ENCODE data around the gene NHLH1. TPM values are rescaled to one million over a fixed set of nuclear protein-coding genes. Genes with fewer than 3 reads are reported as not detected.

Gene NHLH1
- total RNA-seq, 6 experiments from 2014 or later, result 0.11 to 0.17 (median 0.11) TPM; not detected in 3

DNA sequence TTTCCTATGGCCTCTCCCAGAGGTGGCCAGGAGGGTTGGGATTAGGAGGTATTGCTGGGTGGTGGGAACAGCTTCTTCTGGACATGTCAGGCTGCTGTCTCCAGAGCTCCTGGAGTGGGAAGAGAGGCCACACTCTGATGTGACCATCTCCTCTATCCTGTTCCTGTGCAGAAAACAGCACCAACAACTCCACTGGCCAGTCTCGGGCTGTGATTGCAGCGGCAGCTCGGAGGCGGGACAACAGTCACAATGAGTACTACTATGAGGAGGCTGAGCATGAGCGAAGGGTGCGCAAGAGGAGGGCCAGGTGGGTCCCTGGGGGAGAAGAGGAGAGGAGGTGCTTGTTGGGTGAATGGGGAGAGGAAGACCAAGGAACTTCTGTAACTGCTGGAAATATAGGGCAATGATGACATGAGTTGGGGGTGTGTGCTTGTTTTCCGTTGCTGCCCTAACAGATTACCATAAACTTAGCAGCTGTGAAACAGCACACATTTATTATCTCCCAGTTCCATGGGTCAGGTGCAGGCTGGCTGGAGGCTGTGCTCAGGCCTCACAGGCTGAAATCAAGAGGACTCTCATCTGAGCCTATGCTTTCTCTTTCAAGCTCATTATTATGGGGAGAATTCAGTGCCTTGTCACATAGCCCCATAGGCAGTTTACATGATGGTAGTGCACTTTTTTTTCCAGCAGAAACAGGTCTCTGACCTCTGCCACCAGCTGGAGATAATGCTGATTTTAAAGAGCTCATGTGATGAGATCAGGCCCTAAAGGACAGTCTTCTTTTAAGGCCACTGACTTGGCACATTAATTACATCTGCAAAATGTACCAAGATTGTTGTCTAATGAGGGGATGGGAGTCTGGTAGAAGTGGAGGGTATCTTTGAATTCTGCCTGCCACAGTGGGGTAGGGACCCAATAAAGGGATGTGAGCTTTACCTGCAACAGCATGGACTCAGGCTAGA is 54.3 kb downstream of the NHLH1 start:
- Mint-ChIP-seq H3K4me1 (ENCODE audit: low read depth) (no peaks in the 10 kb centered on the region), H3K36me3 (ENCODE audit: low read depth) (no peaks in the 10 kb centered on the region), H3K27ac (no peak overlapping the region), H3K27me3 (ENCODE audit: insufficient read depth) (peaks cover 33% of the 10 kb centered on the region), H3K4me3 (no peak overlapping the region), H3K9me3 (no peaks in the 10 kb centered on the region)
- TF ChIP-seq CTCF (IDR thresholded peaks at IDR 0.05), result no peak
- no peak for DNase-seq

DNA sequence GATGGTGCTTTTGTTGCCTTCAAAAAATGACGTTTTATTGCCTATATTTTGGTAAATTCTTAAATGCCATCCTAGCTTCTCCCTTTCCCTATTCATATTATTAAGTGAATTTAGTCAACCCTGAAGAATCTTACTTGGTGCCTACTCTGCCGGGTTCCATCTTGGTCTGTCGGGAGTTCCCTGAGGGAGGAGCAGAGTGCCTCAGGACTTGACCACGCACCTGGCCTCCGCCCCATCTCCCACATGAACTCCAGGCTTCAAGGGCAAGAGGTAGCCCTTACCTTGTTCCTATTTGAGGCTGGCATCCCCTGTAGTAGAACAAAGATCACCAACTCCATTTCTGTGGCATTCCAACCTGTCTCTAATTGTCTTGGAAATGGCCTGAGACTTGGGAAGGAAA is 55.0 kb downstream of the NHLH1 start:
- Mint-ChIP-seq H3K4me3 (no peak overlapping the region), H3K27ac (no peak overlapping the region), H3K4me1 (ENCODE audit: low read depth) (no peaks in the 10 kb centered on the region), H3K27me3 (ENCODE audit: insufficient read depth) (peaks cover 33% of the 10 kb centered on the region), H3K36me3 (ENCODE audit: low read depth) (no peaks in the 10 kb centered on the region), H3K9me3 (no peaks in the 10 kb centered on the region)
- no peak for DNase-seq
- no peak for TF ChIP-seq CTCF (IDR thresholded peaks at IDR 0.05)

Other genes starting within 250 kb of the NHLH1 start
- not detected for gene ATP1A4, start 215.5 kb upstream of the NHLH1 start, total RNA-seq (2021; fragmentation: NEBNext Ultra II Directional; extraction: Animal tissue kit (Norgen Biotek cat#: 25700))
- under 1 TPM in 3 of 6 experiments, not detected in 3; 0.14 to 0.35 (median 0.19) TPM for gene CASQ1, start 176.5 kb upstream of the NHLH1 start, total RNA-seq (2021; fragmentation: NEBNext Ultra II Directional; extraction: Animal tissue kit (Norgen Biotek cat#: 25700))
- 100 to 1,000 TPM; 448 to 538 (median 470) TPM for gene PEA15, start 161.7 kb upstream of the NHLH1 start, total RNA-seq (2021; fragmentation: NEBNext Ultra II Directional; extraction: Animal tissue kit (Norgen Biotek cat#: 25700))
- 10 to 100 TPM; 65.9 to 73.0 (median 70.1) TPM for gene DCAF8, start 104.5 kb upstream of the NHLH1 start, total RNA-seq (2021; fragmentation: NEBNext Ultra II Directional; extraction: Animal tissue kit (Norgen Biotek cat#: 25700))
- gene PEX19, start 81.9 kb upstream of the NHLH1 start, total RNA-seq (2021; fragmentation: NEBNext Ultra II Directional; extraction: Animal tissue kit (Norgen Biotek cat#: 25700)), result 10 to 100 TPM; 65.2 to 74.3 (median 70.5) TPM
- 100 to 1,000 TPM; 218 to 257 (median 249) TPM for gene COPA, start 23.8 kb upstream of the NHLH1 start, total RNA-seq (2021; fragmentation: NEBNext Ultra II Directional; extraction: Animal tissue kit (Norgen Biotek cat#: 25700))
- gene NCSTN, start 23.7 kb upstream of the NHLH1 start, total RNA-seq (2021; fragmentation: NEBNext Ultra II Directional; extraction: Animal tissue kit (Norgen Biotek cat#: 25700)), result 100 to 1,000 TPM; 133 to 154 (median 145) TPM
- gene VANGL2, start 33.5 kb downstream of the NHLH1 start, total RNA-seq (2021; fragmentation: NEBNext Ultra II Directional; extraction: Animal tissue kit (Norgen Biotek cat#: 25700)), result not detected
- not detected for gene SLAMF6, start 156.2 kb downstream of the NHLH1 start, total RNA-seq (2021; fragmentation: NEBNext Ultra II Directional; extraction: Animal tissue kit (Norgen Biotek cat#: 25700))
- not detected for gene CD84, start 212.4 kb downstream of the NHLH1 start, total RNA-seq (2021; fragmentation: NEBNext Ultra II Directional; extraction: Animal tissue kit (Norgen Biotek cat#: 25700))

All from HFFc6 (cell line).